HG03432 (cell line): Measurements from ENCODE around the gene DCC.
A peak's percentile ranks its signal among the peaks of the same experiment; 100 is the strongest.

Source experiments
- ATAC-seq: cut with Tn5 transposase; IDR thresholded peaks from one replicate; pipeline ENCODE4 v1.9.1; 2021; ENCODE audit warnings: mild to moderate bottlenecking, moderate library complexity; ENCODE audit not compliant: unreplicated experiment

DCC gene

GRCh38 chr18:53142005-53142404 lies 802.0 kb downstream of the DCC start:
- ATAC-seq = no peak

- no peak for ATAC-seq
Observed at GRCh38 chr18:53147472-53147871, 807.5 kb downstream of the DCC start.

GRCh38 chr18:53148123-53148522 lies 808.1 kb downstream of the DCC start:
- ATAC-seq = no peak

- ATAC-seq = no peak
Observed at GRCh38 chr18:53152476-53152875, 812.5 kb downstream of the DCC start.

GRCh38 chr18:53153281-53153680 lies 813.3 kb downstream of the DCC start:
- peak; percentile 69 for ATAC-seq

- ATAC-seq = no peak
Observed at GRCh38 chr18:53153800-53154199, 813.8 kb downstream of the DCC start.

GRCh38 chr18:53165770-53166169 lies 825.8 kb downstream of the DCC start:
- ATAC-seq = peak; percentile 71

- ATAC-seq = no peak
Observed at GRCh38 chr18:53169346-53169745, 829.3 kb downstream of the DCC start.

- no peak for ATAC-seq
Observed at GRCh38 chr18:53191634-53192033, 851.6 kb downstream of the DCC start.

GRCh38 chr18:53193870-53194269 lies 853.9 kb downstream of the DCC start:
- ATAC-seq = no peak

- no peak for ATAC-seq
Observed at GRCh38 chr18:53219853-53220252, 879.9 kb downstream of the DCC start.

GRCh38 chr18:53224128-53224778 lies 884.3 kb downstream of the DCC start:
- no peak for ATAC-seq

GRCh38 chr18:53225567-53226325 lies 885.7 kb downstream of the DCC start:
- ATAC-seq = no peak

GRCh38 chr18:53234610-53235009 lies 894.6 kb downstream of the DCC start:
- no peak for ATAC-seq

GRCh38 chr18:53241161-53241560 lies 901.2 kb downstream of the DCC start:
- ATAC-seq = no peak

- ATAC-seq = no peak
Observed at GRCh38 chr18:53253789-53254188, 913.8 kb downstream of the DCC start.

- no peak for ATAC-seq
Observed at GRCh38 chr18:53254265-53254664, 914.3 kb downstream of the DCC start.

- no peak for ATAC-seq
Observed at GRCh38 chr18:53261241-53261640, 921.2 kb downstream of the DCC start.

- no peak for ATAC-seq
Observed at GRCh38 chr18:53266850-53267249, 926.9 kb downstream of the DCC start.

- ATAC-seq = no peak
Observed at GRCh38 chr18:53268455-53268854, 928.5 kb downstream of the DCC start.

- ATAC-seq = no peak
Observed at GRCh38 chr18:53281406-53281805, 941.4 kb downstream of the DCC start.

- ATAC-seq = no peak
Observed at GRCh38 chr18:53283708-53284107, 943.7 kb downstream of the DCC start.

- no peak for ATAC-seq
Observed at GRCh38 chr18:53305461-53305860, 965.5 kb downstream of the DCC start.
